ENCODE data around the gene NAGA.

NAGA gene

DNA sequence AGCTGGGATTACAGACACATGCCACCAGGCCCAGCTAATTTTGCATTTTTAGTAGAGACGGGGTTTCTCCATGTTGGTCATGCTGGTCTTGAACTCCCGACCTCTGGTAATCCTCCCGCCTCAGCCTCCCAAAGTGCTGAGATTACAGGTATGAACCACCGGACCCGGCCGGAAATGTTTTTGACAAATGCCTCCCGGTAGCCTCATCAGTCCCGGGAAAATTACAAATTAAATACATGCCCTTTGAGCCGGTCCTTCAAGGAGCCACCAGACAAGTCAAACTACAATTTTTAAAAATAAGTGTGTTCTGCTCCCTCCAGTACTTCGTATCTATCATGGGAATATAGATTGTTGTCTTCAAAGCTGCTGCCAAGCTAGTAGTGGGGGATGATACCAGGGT lies 54.5 kb downstream of the NAGA start:
- no peaks in the 10 kb centered on the region for H3F3A ChIP-seq (ENCODE audit: low read depth)
- no peaks in the 10 kb centered on the region for H3K27me3 ChIP-seq (ENCODE audit: insufficient read depth, low read length, poor library complexity, severe bottlenecking)
- H4K20me1 ChIP-seq (ENCODE audit: insufficient read depth, low read length, poor library complexity, severe bottlenecking) = no peaks in the 10 kb centered on the region
- H2AFZ ChIP-seq (ENCODE audit: low read length) = no peak overlapping the region
- peaks cover under 1% of the 10 kb centered on the region; the same call in 1 of the 2 replicates for H3K9me3 ChIP-seq (ENCODE audit: insufficient read depth, low read depth, low read length)
- no peaks in the 10 kb centered on the region for H3K79me2 ChIP-seq (ENCODE audit: insufficient read depth, low read length)
- H3K9me2 ChIP-seq (replicated peaks; ENCODE audit: low read depth, low read length) = no peaks in the 10 kb centered on the region
- no peaks in the 10 kb centered on the region for H3K36me3 ChIP-seq (ENCODE audit: insufficient read depth, low read length)
- TF ChIP-seq, protein P1, sequence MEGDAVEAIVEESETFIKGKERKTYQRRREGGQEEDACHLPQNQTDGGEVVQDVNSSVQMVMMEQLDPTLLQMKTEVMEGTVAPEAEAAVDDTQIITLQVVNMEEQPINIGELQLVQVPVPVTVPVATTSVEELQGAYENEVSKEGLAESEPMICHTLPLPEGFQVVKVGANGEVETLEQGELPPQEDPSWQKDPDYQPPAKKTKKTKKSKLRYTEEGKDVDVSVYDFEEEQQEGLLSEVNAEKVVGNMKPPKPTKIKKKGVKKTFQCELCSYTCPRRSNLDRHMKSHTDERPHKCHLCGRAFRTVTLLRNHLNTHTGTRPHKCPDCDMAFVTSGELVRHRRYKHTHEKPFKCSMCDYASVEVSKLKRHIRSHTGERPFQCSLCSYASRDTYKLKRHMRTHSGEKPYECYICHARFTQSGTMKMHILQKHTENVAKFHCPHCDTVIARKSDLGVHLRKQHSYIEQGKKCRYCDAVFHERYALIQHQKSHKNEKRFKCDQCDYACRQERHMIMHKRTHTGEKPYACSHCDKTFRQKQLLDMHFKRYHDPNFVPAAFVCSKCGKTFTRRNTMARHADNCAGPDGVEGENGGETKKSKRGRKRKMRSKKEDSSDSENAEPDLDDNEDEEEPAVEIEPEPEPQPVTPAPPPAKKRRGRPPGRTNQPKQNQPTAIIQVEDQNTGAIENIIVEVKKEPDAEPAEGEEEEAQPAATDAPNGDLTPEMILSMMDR (conservative IDR thresholded peaks at IDR 0.05; ENCODE audit: low read length) = no peak
- no peak for TF ChIP-seq EZH2phosphoT487 (IDR thresholded peaks at IDR 0.05; ENCODE audit: borderline replicate concordance)
- H3K4me2 ChIP-seq (ENCODE audit: low read depth, low read length, poor library complexity, severe bottlenecking) = no peak overlapping the region
- H3K4me3 ChIP-seq (ENCODE audit: low read length, poor library complexity, severe bottlenecking) = no peak overlapping the region
- no peaks in the 10 kb centered on the region for H3K4me1 ChIP-seq (ENCODE audit: insufficient read depth, low read length, poor library complexity, severe bottlenecking)
- H3K9ac ChIP-seq (ENCODE audit: low read depth, low read length, poor library complexity, severe bottlenecking) = no peak overlapping the region

DNA sequence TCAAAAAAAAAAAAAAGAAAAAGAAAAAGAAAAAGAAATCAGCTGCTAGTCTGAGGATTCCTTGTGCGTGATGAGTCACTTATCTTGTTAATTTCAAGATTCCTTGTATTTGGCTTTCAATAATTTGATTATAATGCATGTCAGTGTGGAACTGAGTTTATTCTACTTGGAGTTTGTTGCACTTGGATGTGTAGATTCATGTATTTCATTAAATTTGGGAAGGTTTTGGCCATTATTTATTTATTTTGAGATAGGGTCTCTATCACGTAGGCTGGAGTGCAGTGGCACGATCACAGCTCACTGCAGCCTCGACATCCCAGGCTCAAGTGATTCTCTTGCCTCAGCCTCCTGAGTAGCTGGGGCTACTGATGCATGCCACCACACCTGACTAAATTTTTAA lies 57.2 kb downstream of the NAGA start:
- Histone ChIP-seq H3K9me2 (replicated peaks; ENCODE audit: low read depth, low read length) (no peaks in the 10 kb centered on the region), H3F3A (ENCODE audit: low read depth) (no peaks in the 10 kb centered on the region), H3K36me3 (ENCODE audit: insufficient read depth, low read length) (no peaks in the 10 kb centered on the region), H3K4me1 (ENCODE audit: insufficient read depth, low read length, poor library complexity, severe bottlenecking) (no peaks in the 10 kb centered on the region), H3K79me2 (ENCODE audit: insufficient read depth, low read length) (no peaks in the 10 kb centered on the region), H3K9ac (ENCODE audit: low read depth, low read length, poor library complexity, severe bottlenecking) (no peak overlapping the region), H3K4me2 (ENCODE audit: low read depth, low read length, poor library complexity, severe bottlenecking) (no peak overlapping the region), H3K4me3 (ENCODE audit: low read length, poor library complexity, severe bottlenecking) (no peak overlapping the region), H3K9me3 (ENCODE audit: insufficient read depth, low read depth, low read length) (peaks cover 9% of the 10 kb centered on the region; the same call in 1 of the 2 replicates), H3K27me3 (ENCODE audit: insufficient read depth, low read length, poor library complexity, severe bottlenecking) (no peaks in the 10 kb centered on the region), H2AFZ (ENCODE audit: low read length) (no peak overlapping the region), H4K20me1 (ENCODE audit: insufficient read depth, low read length, poor library complexity, severe bottlenecking) (no peaks in the 10 kb centered on the region)
- TF ChIP-seq EZH2phosphoT487 (IDR thresholded peaks at IDR 0.05; ENCODE audit: borderline replicate concordance) = no peak

DNA sequence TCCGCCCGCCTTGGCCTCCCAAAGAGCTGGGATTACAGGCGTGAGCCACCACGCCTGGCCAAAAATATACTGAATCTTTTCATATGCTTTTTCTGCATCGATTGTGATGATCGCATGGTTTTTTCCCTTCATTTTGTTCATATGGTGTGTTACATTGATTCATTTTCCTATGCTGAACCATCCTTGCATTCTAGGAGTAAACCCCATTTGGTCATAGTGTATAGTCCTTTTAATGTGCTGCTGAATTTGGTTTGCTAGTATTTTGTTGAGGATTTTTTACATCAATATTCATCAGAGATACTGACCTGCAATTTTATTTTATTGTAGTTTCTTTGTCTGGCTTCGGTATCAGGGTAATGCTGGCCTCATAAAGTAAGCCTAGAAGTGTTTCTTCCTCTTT lies 59.8 kb downstream of the NAGA start:
- Histone ChIP-seq H2AFZ (ENCODE audit: low read length) (no peak overlapping the region), H3K9me3 (ENCODE audit: insufficient read depth, low read depth, low read length) (peaks cover 9% of the 10 kb centered on the region; the same call in 1 of the 2 replicates), H3K4me3 (ENCODE audit: low read length, poor library complexity, severe bottlenecking) (no peak overlapping the region), H3K4me1 (ENCODE audit: insufficient read depth, low read length, poor library complexity, severe bottlenecking) (no peaks in the 10 kb centered on the region), H4K20me1 (ENCODE audit: insufficient read depth, low read length, poor library complexity, severe bottlenecking) (no peaks in the 10 kb centered on the region), H3K27me3 (ENCODE audit: insufficient read depth, low read length, poor library complexity, severe bottlenecking) (no peaks in the 10 kb centered on the region), H3K36me3 (ENCODE audit: insufficient read depth, low read length) (no peaks in the 10 kb centered on the region), H3F3A (ENCODE audit: low read depth) (no peaks in the 10 kb centered on the region), H3K79me2 (ENCODE audit: insufficient read depth, low read length) (no peaks in the 10 kb centered on the region), H3K9ac (ENCODE audit: low read depth, low read length, poor library complexity, severe bottlenecking) (no peak overlapping the region), H3K9me2 (replicated peaks; ENCODE audit: low read depth, low read length) (no peaks in the 10 kb centered on the region), H3K4me2 (ENCODE audit: low read depth, low read length, poor library complexity, severe bottlenecking) (no peak overlapping the region)
- TF ChIP-seq, protein P1 (conservative IDR thresholded peaks at IDR 0.05; ENCODE audit: low read length) = no peak
- no peak for TF ChIP-seq EZH2phosphoT487 (IDR thresholded peaks at IDR 0.05; ENCODE audit: borderline replicate concordance)
